SK-N-MC (cell line): ENCODE measurements around the gene CLMP.
A peak's percentile ranks its signal among the peaks of the same experiment; 100 is the strongest.

Experiments
- DNase-seq: peaks from one replicate; pipeline ENCODE4 v3.0.0-alpha.2; 2011; ENCODE audit warnings: low read depth, low spot score
- H3K27ac ChIP-seq: fragments of 200-600 bp; sonication (generic); 2 replicates; pipeline ENCODE4 v1.5.1; 2016; ENCODE audit warnings: mixed run types
- H3K36me3 ChIP-seq: fragments of 200-600 bp; sonication (generic); 2 replicates; pipeline ENCODE4 v1.6.1; 2017; ENCODE audit warnings: antibody characterized with exemption, low read length, mixed read lengths; ENCODE audit not compliant: insufficient read depth
- H3K4me3 ChIP-seq: fragments of 200-600 bp; sonication (generic); 2 replicates; pipeline ENCODE4 v1.5.1; 2016
- H3K9ac ChIP-seq: fragments of 200-600 bp; sonication (generic); 2 replicates; pipeline ENCODE4 v1.8.0; 2017; ENCODE audit warnings: mixed run types, mixed read lengths; ENCODE audit not compliant: insufficient read length
- H3K9me3 ChIP-seq: fragments of 200-600 bp; sonication (generic); 2 replicates; pipeline ENCODE4 v1.6.1; 2017; ENCODE audit warnings: low read depth, mild to moderate bottlenecking, antibody characterized with exemption, low read length, moderate library complexity, mixed read lengths
- EZH2 ChIP-seq: fragments of 200-600 bp; sonication (generic); IDR thresholded peaks from one replicate; pipeline ENCODE4 v1.6.1; 2017; ENCODE audit warnings: antibody characterized with exemption
- FOXP2 ChIP-seq: optimal IDR thresholded peaks from 2 replicates; pipeline ENCODE3; 2011; ENCODE audit warnings: mild to moderate bottlenecking, moderate library complexity; ENCODE audit not compliant: insufficient read depth; ENCODE audit errors: extremely low read length, control extremely low read depth
- POLR2AphosphoS5 ChIP-seq: IDR thresholded peaks from 2 replicates; pipeline ENCODE4 v1.6.1; 2012; ENCODE audit warnings: mild to moderate bottlenecking, low read depth, low read length, borderline replicate concordance

Gene CLMP

GRCh38 chr11:123086305-123086704 lies 108.7 kb downstream of the CLMP start:
- Histone ChIP-seq H3K27ac (0 out of 2 replicates have a peak overlapping the region, but pooled peaks have one; percentile 19), H3K9ac (no peak overlapping the region), H3K9me3 (no peaks in the 10 kb centered on the region), H3K36me3 (peaks cover 43% of the 10 kb centered on the region), H3K4me3 (no peak overlapping the region)
- TF ChIP-seq POLR2AphosphoS5, result no peak
- DNase-seq, result no peak

GRCh38 chr11:123085497-123085896 lies 109.6 kb downstream of the CLMP start:
- no peaks in the 10 kb centered on the region for H3K9me3 ChIP-seq
- DNase-seq, result no peak
- H3K9ac ChIP-seq, result no peak overlapping the region
- H3K36me3 ChIP-seq, result peaks cover 49% of the 10 kb centered on the region
- H3K27ac ChIP-seq, result no peak overlapping the region
- no peak overlapping the region for H3K4me3 ChIP-seq
- no peak for TF ChIP-seq FOXP2
- TF ChIP-seq EZH2, result no peak
- no peak for TF ChIP-seq POLR2AphosphoS5

- TF ChIP-seq EZH2 (no peak), FOXP2 (no peak), POLR2AphosphoS5 (no peak)
- DNase-seq, result no peak
- Histone ChIP-seq H3K9me3 (no peaks in the 10 kb centered on the region), H3K27ac (no peak overlapping the region; the same call in 1 of the 2 replicates), H3K36me3 (peaks cover 59% of the 10 kb centered on the region), H3K4me3 (no peak overlapping the region), H3K9ac (no peak overlapping the region)
Observed at GRCh38 chr11:123084454-123084853, 110.6 kb downstream of the CLMP start.

GRCh38 chr11:123083623-123084029 lies 111.4 kb downstream of the CLMP start:
- DNase-seq, result no peak
- no peak for TF ChIP-seq POLR2AphosphoS5
- no peak for TF ChIP-seq EZH2
- TF ChIP-seq FOXP2, result no peak

GRCh38 chr11:123082977-123083376 lies 112.1 kb downstream of the CLMP start:
- H3K36me3 ChIP-seq, result peaks cover 62% of the 10 kb centered on the region
- TF ChIP-seq POLR2AphosphoS5, result no peak
- no peak for TF ChIP-seq EZH2
- TF ChIP-seq FOXP2, result no peak
- no peak overlapping the region for H3K9ac ChIP-seq
- H3K27ac ChIP-seq, result peak overlapping the region; percentile 21; the same call in 1 of the 2 replicates
- no peaks in the 10 kb centered on the region for H3K9me3 ChIP-seq
- H3K4me3 ChIP-seq, result no peak overlapping the region
- DNase-seq, result no peak

More at GRCh38 chr11:123083623-123084029, 111.4 kb downstream of the CLMP start:
- Histone ChIP-seq H3K4me3 (no peak overlapping the region), H3K9ac (no peak overlapping the region), H3K36me3 (peaks cover 66% of the 10 kb centered on the region), H3K27ac (peak overlapping the region; percentile 21; the same call in 1 of the 2 replicates), H3K9me3 (no peaks in the 10 kb centered on the region)

- H3K36me3 ChIP-seq, result peaks cover 69% of the 10 kb centered on the region
- no peak overlapping the region for H3K9ac ChIP-seq
- H3K9me3 ChIP-seq, result no peaks in the 10 kb centered on the region
- H3K4me3 ChIP-seq, result no peak overlapping the region
- TF ChIP-seq FOXP2 (no peak), EZH2 (no peak), POLR2AphosphoS5 (no peak)
- H3K27ac ChIP-seq, result no peak overlapping the region
- no peak for DNase-seq
Observed at GRCh38 chr11:123080015-123080414, 115.0 kb downstream of the CLMP start.

- TF ChIP-seq POLR2AphosphoS5 (no peak), EZH2 (no peak), FOXP2 (no peak)
Observed at GRCh38 chr11:123076484-123076883, 118.6 kb downstream of the CLMP start.

GRCh38 chr11:123073343-123074057 lies 121.5 kb downstream of the CLMP start:
- Histone ChIP-seq H3K27ac (no peak overlapping the region), H3K9ac (no peak overlapping the region), H3K4me3 (no peak overlapping the region), H3K36me3 (peaks cover 46% of the 10 kb centered on the region), H3K9me3 (no peaks in the 10 kb centered on the region)
- DNase-seq, result no peak
- TF ChIP-seq FOXP2 (no peak), EZH2 (no peak), POLR2AphosphoS5 (no peak)

More at GRCh38 chr11:123076484-123076883, 118.6 kb downstream of the CLMP start:
- Histone ChIP-seq H3K9me3 (no peaks in the 10 kb centered on the region), H3K27ac (no peak overlapping the region), H3K9ac (no peak overlapping the region), H3K36me3 (peaks cover 66% of the 10 kb centered on the region), H3K4me3 (no peak overlapping the region)
- DNase-seq, result no peak

GRCh38 chr11:123072762-123073161 lies 122.3 kb downstream of the CLMP start:
- Histone ChIP-seq H3K4me3 (no peak overlapping the region), H3K27ac (no peak overlapping the region), H3K9me3 (no peaks in the 10 kb centered on the region), H3K9ac (no peak overlapping the region), H3K36me3 (peaks cover 46% of the 10 kb centered on the region)
- TF ChIP-seq FOXP2 (no peak), EZH2 (no peak), POLR2AphosphoS5 (no peak)
- no peak for DNase-seq
